H54 (cell line): ENCODE results near the gene ETV3L.
"Not testable (repeated sequence)": the region's sequence is repeated elsewhere in the genome, so short reads cannot be mapped to it uniquely, and the experiment has no call there.

Experiments used
- DNase-seq: peaks from one replicate; pipeline ENCODE4 v3.0.0; 2011; ENCODE audit warnings: low spot score, mixed read lengths; ENCODE audit not compliant: insufficient read length
- FAIRE-seq: peaks from 3 replicates; lab custom pipeline; 2011; peaks lifted over from hg19 to GRCh38; lab: Jason Lieb, UNC
- POLR2A ChIP-seq: IDR thresholded peaks from 2 replicates; pipeline ENCODE4 v1.6.1; 2011; ENCODE audit warnings: low read depth, mild to moderate bottlenecking, low read length

ETV3L gene

GRCh38 chr1:157056269-157056668 is 43.3 kb downstream of the ETV3L start:
- no peak for DNase-seq
- FAIRE-seq, result no peak
- TF ChIP-seq POLR2A, result no peak

DNA sequence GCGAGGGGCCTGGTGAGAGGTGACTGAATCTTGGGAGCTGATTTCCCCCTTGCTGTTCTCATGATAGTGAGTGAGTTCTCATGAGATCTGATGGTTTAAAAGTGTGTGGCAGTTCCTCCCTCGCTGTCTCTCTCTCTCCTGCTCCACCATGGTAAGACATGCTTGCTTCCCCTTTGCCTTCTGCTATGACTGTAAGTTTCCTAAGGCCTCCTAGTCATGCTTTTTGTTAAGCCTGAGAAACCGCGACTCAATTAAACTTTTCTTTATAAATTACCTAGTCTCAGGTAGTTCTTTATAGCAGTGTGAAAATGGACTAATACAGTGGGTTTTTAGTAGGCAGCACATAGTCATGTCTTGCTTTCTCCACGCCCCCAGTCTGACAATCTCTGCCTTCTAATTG is 43.9 kb downstream of the ETV3L start:
- FAIRE-seq, DNase-seq: not testable (repeated sequence)

- no peak for DNase-seq
- no peak for TF ChIP-seq POLR2A
- FAIRE-seq, result no peak
These were observed 48.8 kb downstream of the ETV3L start for GRCh38 chr1:157050836-157051235.

GRCh38 chr1:157047062-157047410 is 52.6 kb downstream of the ETV3L start:
- no peak for TF ChIP-seq POLR2A
- DNase-seq, result no peak
- no peak for FAIRE-seq

- TF ChIP-seq POLR2A, result peak; percentile 90
- FAIRE-seq (no peak), DNase-seq (peak; percentile 90)
These were observed 54.1 kb downstream of the ETV3L start, which contains the start of gene ARHGEF11 for GRCh38 chr1:157045250-157046218. Gene ARHGEF11 (minus strand): TSS chr1:157045742. CDS start chr1:157044330, 1,412 bp downstream.

- FAIRE-seq, result no peak
- DNase-seq, result no peak
- no peak for TF ChIP-seq POLR2A
These were observed 55.3 kb downstream of the ETV3L start for GRCh38 chr1:157044326-157044725.

DNA sequence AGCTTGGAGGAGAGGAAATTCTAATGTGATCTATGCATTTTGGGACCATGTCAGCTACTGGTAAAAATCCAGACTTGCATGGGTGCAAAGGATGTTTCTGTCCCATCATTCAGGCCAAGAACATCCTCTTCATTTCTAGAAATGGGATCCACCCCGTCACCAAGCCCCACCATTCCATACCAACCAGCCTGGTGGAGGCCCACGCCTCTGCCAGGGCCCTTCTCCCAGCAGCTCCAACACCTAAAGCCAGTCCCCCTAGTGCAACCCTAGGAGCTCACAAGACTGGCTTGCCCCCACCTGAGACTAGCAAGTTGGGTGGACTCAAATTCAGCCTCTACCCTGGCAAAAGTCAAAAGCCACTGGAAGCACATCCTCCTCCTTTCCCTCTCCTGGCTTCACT is 55.9 kb downstream of the ETV3L start:
- DNase-seq (no peak), FAIRE-seq (no peak)
- no peak for TF ChIP-seq POLR2A

DNA sequence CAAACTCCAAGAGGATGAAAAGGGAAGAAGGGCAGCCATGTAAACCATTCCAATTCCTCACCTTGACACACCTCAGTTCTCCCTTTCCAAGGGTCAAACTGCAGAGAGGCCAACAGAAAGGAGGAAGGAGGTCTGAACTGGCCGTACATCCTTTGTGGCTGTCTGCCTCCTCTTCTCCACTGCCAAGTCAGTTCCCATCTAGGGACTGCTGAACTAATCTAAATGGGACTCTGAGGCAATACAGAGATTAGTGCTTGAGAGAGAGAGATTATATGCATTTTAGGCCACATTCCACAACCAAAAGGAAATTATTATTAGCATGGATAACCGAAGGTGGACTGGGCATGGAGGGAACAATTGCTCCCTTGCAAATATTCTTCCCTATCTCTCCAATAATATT is 56.8 kb downstream of the ETV3L start:
- TF ChIP-seq POLR2A, result no peak
- DNase-seq (no peak), FAIRE-seq (no peak)
